ENCODE measurements around the gene SSB. TPM values are rescaled to one million over a fixed set of nuclear protein-coding genes. Genes with fewer than 3 reads are reported as not detected.

SSB gene
- total RNA-seq, 4 donors from 2014 or later = 35.5 to 91.0 (median 44.4) TPM

- H3K36me3 ChIP-seq = no peaks in the 10 kb centered on the region
- H3K27ac ChIP-seq = no peak overlapping the region
- no peak for DNase-seq (ENCODE audit: low spot score in 2 of 2)
- WGBS = 88% methylated on average over 1 of the region's 1 CpG
- H3K9me3 ChIP-seq = no peaks in the 10 kb centered on the region
- H3K27me3 ChIP-seq = no peaks in the 10 kb centered on the region
- TF ChIP-seq POLR2AphosphoS5 (IDR thresholded peaks at IDR 0.05) (no peak), POLR2A (IDR thresholded peaks at IDR 0.05) (no peak), EP300 (IDR thresholded peaks at IDR 0.05) (no peak), CTCF (IDR thresholded peaks at IDR 0.05) (no peak)
- H3K4me3 ChIP-seq = no peak overlapping the region
- no peaks in the 10 kb centered on the region for H3K4me1 ChIP-seq
Measured at GRCh38 chr2:169782513-169782912, 16.2 kb upstream of the SSB start.

GRCh38 chr2:169790581-169790980, 8.1 kb upstream of the SSB start:
- DNase-seq (ENCODE audit: low spot score in 2 of 2) = no peak
- H3K27ac ChIP-seq = no peak overlapping the region
- WGBS = 89% methylated on average over 5 of the region's 5 CpGs
- no peaks in the 10 kb centered on the region for H3K36me3 ChIP-seq
- no peaks in the 10 kb centered on the region for H3K27me3 ChIP-seq
- no peaks in the 10 kb centered on the region for H3K9me3 ChIP-seq
- H3K4me3 ChIP-seq = no peak overlapping the region
- TF ChIP-seq POLR2A (IDR thresholded peaks at IDR 0.05) (no peak), POLR2AphosphoS5 (IDR thresholded peaks at IDR 0.05) (no peak), EP300 (IDR thresholded peaks at IDR 0.05) (no peak), CTCF (IDR thresholded peaks at IDR 0.05) (no peak)
- H3K4me1 ChIP-seq = peaks cover 3% of the 10 kb centered on the region

- Histone ChIP-seq H3K4me3 (no peak overlapping the region), H3K36me3 (no peaks in the 10 kb centered on the region), H3K9me3 (no peaks in the 10 kb centered on the region), H3K27me3 (no peaks in the 10 kb centered on the region), H3K4me1 (peaks cover 11% of the 10 kb centered on the region), H3K27ac (no peak overlapping the region)
- no peak for DNase-seq (ENCODE audit: low spot score in 2 of 2)
- 72% methylated on average over 2 of the region's 2 CpGs for WGBS
- TF ChIP-seq EP300 (IDR thresholded peaks at IDR 0.05) (no peak), POLR2AphosphoS5 (IDR thresholded peaks at IDR 0.05) (no peak), CTCF (IDR thresholded peaks at IDR 0.05) (no peak), POLR2A (IDR thresholded peaks at IDR 0.05) (no peak)
Measured at GRCh38 chr2:169795181-169795580, 3.5 kb upstream of the SSB start.

- 66% methylated on average over 6 of the region's 6 CpGs for WGBS
- DNase-seq (ENCODE audit: low spot score in 2 of 2) = no peak
- Histone ChIP-seq H3K27me3 (no peaks in the 10 kb centered on the region), H3K27ac (no peak overlapping the region), H3K36me3 (no peaks in the 10 kb centered on the region), H3K4me3 (no peak overlapping the region), H3K4me1 (peaks cover 19% of the 10 kb centered on the region), H3K9me3 (no peaks in the 10 kb centered on the region)
- TF ChIP-seq EP300 (IDR thresholded peaks at IDR 0.05) (no peak), CTCF (IDR thresholded peaks at IDR 0.05) (no peak), POLR2A (IDR thresholded peaks at IDR 0.05) (no peak), POLR2AphosphoS5 (IDR thresholded peaks at IDR 0.05) (no peak)
Measured at GRCh38 chr2:169796441-169796840, 2.2 kb upstream of the SSB start.

- no peak for DNase-seq (ENCODE audit: low spot score in 2 of 2)
- H3K36me3 ChIP-seq = peaks cover 7% of the 10 kb centered on the region
- H3K4me1 ChIP-seq = peaks cover 24% of the 10 kb centered on the region
- TF ChIP-seq EP300 (IDR thresholded peaks at IDR 0.05) = no peak
- TF ChIP-seq CTCF (IDR thresholded peaks at IDR 0.05) = no peak
- TF ChIP-seq POLR2A (IDR thresholded peaks at IDR 0.05) = no peak
- no peak for TF ChIP-seq POLR2AphosphoS5 (IDR thresholded peaks at IDR 0.05)
- H3K27me3 ChIP-seq = no peaks in the 10 kb centered on the region
- WGBS = 91% methylated on average over 5 of the region's 5 CpGs
- H3K27ac ChIP-seq = no peak overlapping the region
- H3K4me3 ChIP-seq = no peak overlapping the region
- no peaks in the 10 kb centered on the region for H3K9me3 ChIP-seq
Measured at GRCh38 chr2:169797601-169798000, 1.1 kb upstream of the SSB start.
